ENCODE results near the gene FAM162A. TPM values are rescaled to one million over a fixed set of nuclear protein-coding genes. Genes with fewer than 3 reads are reported as not detected.

The FAM162A gene
- total and polyA plus RNA-seq, 4 donors = 16.6 to 160 (median 29.6) TPM

DNA sequence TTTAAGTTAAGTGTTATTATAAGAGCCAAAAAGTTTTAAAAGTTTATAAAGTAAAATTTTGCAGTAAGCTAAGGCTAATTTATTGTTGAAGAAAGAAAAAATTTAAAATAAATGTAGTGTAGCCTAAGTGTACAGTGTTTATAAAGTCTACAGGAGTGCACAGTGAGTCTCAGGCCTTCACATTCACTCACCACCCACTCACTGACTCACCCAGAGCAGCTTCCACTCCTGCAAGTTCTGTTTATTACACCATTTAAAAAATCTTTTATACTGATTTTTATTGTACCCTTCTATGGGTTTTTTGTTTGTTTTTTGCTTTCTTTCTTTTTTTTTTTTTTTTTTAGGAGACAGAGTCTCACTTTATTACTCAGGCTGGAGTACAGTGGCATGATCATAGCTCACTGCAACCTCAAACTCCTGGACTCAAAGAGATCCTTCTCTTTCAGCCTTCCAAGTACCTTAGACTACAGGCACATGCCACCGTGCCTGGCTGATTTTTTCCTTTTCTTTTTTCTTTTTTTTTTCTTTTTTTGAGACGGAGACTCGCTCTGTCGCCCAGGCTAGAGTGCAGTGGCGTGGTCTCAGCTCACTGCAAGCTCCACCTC, 33.1 kb upstream of the FAM162A start (continued):
- TF ChIP-seq, protein P1, sequence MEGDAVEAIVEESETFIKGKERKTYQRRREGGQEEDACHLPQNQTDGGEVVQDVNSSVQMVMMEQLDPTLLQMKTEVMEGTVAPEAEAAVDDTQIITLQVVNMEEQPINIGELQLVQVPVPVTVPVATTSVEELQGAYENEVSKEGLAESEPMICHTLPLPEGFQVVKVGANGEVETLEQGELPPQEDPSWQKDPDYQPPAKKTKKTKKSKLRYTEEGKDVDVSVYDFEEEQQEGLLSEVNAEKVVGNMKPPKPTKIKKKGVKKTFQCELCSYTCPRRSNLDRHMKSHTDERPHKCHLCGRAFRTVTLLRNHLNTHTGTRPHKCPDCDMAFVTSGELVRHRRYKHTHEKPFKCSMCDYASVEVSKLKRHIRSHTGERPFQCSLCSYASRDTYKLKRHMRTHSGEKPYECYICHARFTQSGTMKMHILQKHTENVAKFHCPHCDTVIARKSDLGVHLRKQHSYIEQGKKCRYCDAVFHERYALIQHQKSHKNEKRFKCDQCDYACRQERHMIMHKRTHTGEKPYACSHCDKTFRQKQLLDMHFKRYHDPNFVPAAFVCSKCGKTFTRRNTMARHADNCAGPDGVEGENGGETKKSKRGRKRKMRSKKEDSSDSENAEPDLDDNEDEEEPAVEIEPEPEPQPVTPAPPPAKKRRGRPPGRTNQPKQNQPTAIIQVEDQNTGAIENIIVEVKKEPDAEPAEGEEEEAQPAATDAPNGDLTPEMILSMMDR (IDR thresholded peaks at IDR 0.05; ENCODE audit: low read depth, low read length, missing input control) = no peak
- no peak for TF ChIP-seq RAD21 (IDR thresholded peaks at IDR 0.05)
- TF ChIP-seq FOXA2 (IDR thresholded peaks at IDR 0.05) = no peak
- no peak for TF ChIP-seq HNF4A (conservative IDR thresholded peaks at IDR 0.05)
- TF ChIP-seq, protein P2, sequence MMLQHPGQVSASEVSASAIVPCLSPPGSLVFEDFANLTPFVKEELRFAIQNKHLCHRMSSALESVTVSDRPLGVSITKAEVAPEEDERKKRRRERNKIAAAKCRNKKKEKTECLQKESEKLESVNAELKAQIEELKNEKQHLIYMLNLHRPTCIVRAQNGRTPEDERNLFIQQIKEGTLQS (IDR thresholded peaks at IDR 0.05) = no peak
- TF ChIP-seq YY1 (IDR thresholded peaks at IDR 0.05) = no peak
- TF ChIP-seq JUND (IDR thresholded peaks at IDR 0.05) = no peak
- no peak for TF ChIP-seq EGR1 (IDR thresholded peaks at IDR 0.05; ENCODE audit: low read depth in 2 of 2)

DNA sequence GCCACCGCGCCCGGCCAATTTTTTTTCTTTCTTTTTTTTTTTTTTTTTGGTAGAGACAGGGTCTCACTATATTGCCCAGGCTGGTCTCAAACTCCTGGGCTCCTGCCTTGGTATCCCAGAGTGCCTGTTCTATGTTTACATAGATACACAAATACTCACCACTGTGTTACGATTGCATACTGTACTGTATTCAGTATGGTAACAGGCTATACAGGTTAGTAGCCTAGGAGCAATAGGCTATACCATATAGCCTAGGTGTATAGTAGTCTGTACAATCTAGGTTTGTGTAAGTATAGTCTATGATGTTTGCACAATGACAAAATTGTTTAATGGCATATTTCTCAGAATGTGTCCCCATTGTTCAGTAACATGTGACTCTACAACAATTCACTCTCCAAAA, 32.4 kb upstream of the FAM162A start:
- H3K9me3 ChIP-seq (ENCODE audit: control insufficient read depth in 4 of 4, low read length in 3 of 4) = no peaks in the 10 kb centered on the region
- peaks cover 0 to 10% (median 5%) of the 10 kb centered on the region in 4 donors for H3K4me1 ChIP-seq (ENCODE audit: control insufficient read depth in 4 of 4, insufficient read depth in 4 of 4, low read length in 3 of 4)
- H3K9ac ChIP-seq (ENCODE audit: low read depth in 1 of 2, low read length in 2 of 2) = no peak overlapping the region
- no peaks in the 10 kb centered on the region for H3K27me3 ChIP-seq (ENCODE audit: control insufficient read depth in 4 of 4, insufficient read depth in 4 of 4, low read length in 3 of 4)
- TF ChIP-seq HNF4A (conservative IDR thresholded peaks at IDR 0.05) = no peak
- no peak for TF ChIP-seq TAF1 (conservative IDR thresholded peaks at IDR 0.05)
- TF ChIP-seq EGR1 (IDR thresholded peaks at IDR 0.05; ENCODE audit: low read depth in 2 of 2) = no peak
- no peak for TF ChIP-seq YY1 (IDR thresholded peaks at IDR 0.05)
- no peak for TF ChIP-seq RXRA (IDR thresholded peaks at IDR 0.05)
- no peak for TF ChIP-seq FOXA1 (IDR thresholded peaks at IDR 0.05)
- TF ChIP-seq, protein P3, sequence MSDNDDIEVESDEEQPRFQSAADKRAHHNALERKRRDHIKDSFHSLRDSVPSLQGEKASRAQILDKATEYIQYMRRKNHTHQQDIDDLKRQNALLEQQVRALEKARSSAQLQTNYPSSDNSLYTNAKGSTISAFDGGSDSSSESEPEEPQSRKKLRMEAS (IDR thresholded peaks at IDR 0.05) = no peak
- no peak for TF ChIP-seq NR2F2 (IDR thresholded peaks at IDR 0.05)
- TF ChIP-seq JUND (IDR thresholded peaks at IDR 0.05) = no peak
- TF ChIP-seq FOXA2 (IDR thresholded peaks at IDR 0.05) = no peak
- no peaks in the 10 kb centered on the region for H3K36me3 ChIP-seq (ENCODE audit: control insufficient read depth in 4 of 4, insufficient read depth in 3 of 4, low read depth in 1 of 4, low read length in 3 of 4)
- no peak for DNase-seq (ENCODE audit: low spot score)
- H3K4me3 ChIP-seq (ENCODE audit: low read depth in 1 of 3, low read length in 3 of 3) = no peak overlapping the region
- 88% methylated on average over 4 of the region's 4 CpGs for WGBS
- no peak overlapping the region for H3K27ac ChIP-seq (ENCODE audit: low read depth in 1 of 2, low read length in 2 of 2)

DNA sequence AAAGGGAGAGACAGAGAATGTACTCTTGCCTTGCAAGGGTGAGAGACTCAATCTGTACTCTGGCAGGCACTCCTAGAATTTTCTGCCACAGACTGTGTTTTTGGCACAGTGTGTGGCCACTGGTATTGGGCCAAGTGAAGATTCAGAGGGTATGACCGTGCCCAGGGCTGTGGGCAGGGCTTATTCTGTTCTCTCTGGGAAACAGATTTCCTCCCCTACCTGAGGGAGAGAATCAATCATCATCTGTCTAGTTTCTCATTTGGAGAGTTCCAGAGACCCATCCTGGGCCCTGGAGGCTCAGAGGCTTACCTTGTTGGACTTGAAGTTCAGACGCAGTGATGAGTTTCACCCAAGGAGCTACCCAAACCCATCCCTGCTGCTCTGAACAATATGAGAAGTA, 30.8 kb upstream of the FAM162A start:
- Histone ChIP-seq H3K27ac (ENCODE audit: low read depth in 1 of 2, low read length in 2 of 2) (peak overlapping the region; percentile 5 to 41), H3K4me1 (ENCODE audit: control insufficient read depth in 4 of 4, insufficient read depth in 4 of 4, low read length in 3 of 4) (peaks cover 0 to 10% (median 5%) of the 10 kb centered on the region in 4 donors), H3K9ac (ENCODE audit: low read depth in 1 of 2, low read length in 2 of 2) (no peak overlapping the region), H3K9me3 (ENCODE audit: control insufficient read depth in 4 of 4, low read length in 3 of 4) (no peaks in the 10 kb centered on the region), H3K4me3 (ENCODE audit: low read depth in 1 of 3, low read length in 3 of 3) (no peak overlapping the region), H3K27me3 (ENCODE audit: control insufficient read depth in 4 of 4, insufficient read depth in 4 of 4, low read length in 3 of 4) (no peaks in the 10 kb centered on the region), H3K36me3 (ENCODE audit: control insufficient read depth in 4 of 4, insufficient read depth in 3 of 4, low read depth in 1 of 4, low read length in 3 of 4) (peaks cover 0 to 4% (median 1%) of the 10 kb centered on the region in 4 donors)
- WGBS = 57% methylated on average over 2 of the region's 2 CpGs
- DNase-seq (ENCODE audit: low spot score) = no peak
- TF ChIP-seq, protein P2 (IDR thresholded peaks at IDR 0.05) = no peak
- TF ChIP-seq TAF1 (conservative IDR thresholded peaks at IDR 0.05) (no peak), RAD21 (IDR thresholded peaks at IDR 0.05) (peak in 1 of 2 donors; percentile 12), YY1 (IDR thresholded peaks at IDR 0.05) (no peak), EGR1 (IDR thresholded peaks at IDR 0.05; ENCODE audit: low read depth in 2 of 2) (no peak), SP1 (IDR thresholded peaks at IDR 0.05) (no peak), NR2F2 (IDR thresholded peaks at IDR 0.05) (no peak), RXRA (IDR thresholded peaks at IDR 0.05) (peak in 1 of 2 donors; percentile 22), GABPA (IDR thresholded peaks at IDR 0.05 in 1 of 2, conservative IDR thresholded peaks at IDR 0.05 in 1 of 2) (no peak), HNF4G (IDR thresholded peaks at IDR 0.05) (no peak), JUND (IDR thresholded peaks at IDR 0.05) (no peak)
- TF ChIP-seq, protein P4, sequence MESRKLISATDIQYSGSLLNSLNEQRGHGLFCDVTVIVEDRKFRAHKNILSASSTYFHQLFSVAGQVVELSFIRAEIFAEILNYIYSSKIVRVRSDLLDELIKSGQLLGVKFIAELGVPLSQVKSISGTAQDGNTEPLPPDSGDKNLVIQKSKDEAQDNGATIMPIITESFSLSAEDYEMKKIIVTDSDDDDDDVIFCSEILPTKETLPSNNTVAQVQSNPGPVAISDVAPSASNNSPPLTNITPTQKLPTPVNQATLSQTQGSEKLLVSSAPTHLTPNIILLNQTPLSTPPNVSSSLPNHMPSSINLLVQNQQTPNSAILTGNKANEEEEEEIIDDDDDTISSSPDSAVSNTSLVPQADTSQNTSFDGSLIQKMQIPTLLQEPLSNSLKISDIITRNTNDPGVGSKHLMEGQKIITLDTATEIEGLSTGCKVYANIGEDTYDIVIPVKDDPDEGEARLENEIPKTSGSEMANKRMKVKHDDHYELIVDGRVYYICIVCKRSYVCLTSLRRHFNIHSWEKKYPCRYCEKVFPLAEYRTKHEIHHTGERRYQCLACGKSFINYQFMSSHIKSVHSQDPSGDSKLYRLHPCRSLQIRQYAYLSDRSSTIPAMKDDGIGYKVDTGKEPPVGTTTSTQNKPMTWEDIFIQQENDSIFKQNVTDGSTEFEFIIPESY (IDR thresholded peaks at IDR 0.05) = no peak
- TF ChIP-seq, protein P1 (IDR thresholded peaks at IDR 0.05; ENCODE audit: low read depth, low read length, missing input control) = no peak
- TF ChIP-seq, protein P3 (IDR thresholded peaks at IDR 0.05) = no peak
- TF ChIP-seq, protein P5, sequence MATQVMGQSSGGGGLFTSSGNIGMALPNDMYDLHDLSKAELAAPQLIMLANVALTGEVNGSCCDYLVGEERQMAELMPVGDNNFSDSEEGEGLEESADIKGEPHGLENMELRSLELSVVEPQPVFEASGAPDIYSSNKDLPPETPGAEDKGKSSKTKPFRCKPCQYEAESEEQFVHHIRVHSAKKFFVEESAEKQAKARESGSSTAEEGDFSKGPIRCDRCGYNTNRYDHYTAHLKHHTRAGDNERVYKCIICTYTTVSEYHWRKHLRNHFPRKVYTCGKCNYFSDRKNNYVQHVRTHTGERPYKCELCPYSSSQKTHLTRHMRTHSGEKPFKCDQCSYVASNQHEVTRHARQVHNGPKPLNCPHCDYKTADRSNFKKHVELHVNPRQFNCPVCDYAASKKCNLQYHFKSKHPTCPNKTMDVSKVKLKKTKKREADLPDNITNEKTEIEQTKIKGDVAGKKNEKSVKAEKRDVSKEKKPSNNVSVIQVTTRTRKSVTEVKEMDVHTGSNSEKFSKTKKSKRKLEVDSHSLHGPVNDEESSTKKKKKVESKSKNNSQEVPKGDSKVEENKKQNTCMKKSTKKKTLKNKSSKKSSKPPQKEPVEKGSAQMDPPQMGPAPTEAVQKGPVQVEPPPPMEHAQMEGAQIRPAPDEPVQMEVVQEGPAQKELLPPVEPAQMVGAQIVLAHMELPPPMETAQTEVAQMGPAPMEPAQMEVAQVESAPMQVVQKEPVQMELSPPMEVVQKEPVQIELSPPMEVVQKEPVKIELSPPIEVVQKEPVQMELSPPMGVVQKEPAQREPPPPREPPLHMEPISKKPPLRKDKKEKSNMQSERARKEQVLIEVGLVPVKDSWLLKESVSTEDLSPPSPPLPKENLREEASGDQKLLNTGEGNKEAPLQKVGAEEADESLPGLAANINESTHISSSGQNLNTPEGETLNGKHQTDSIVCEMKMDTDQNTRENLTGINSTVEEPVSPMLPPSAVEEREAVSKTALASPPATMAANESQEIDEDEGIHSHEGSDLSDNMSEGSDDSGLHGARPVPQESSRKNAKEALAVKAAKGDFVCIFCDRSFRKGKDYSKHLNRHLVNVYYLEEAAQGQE (IDR thresholded peaks at IDR 0.05) = peak; percentile 15

All from liver (tissue), 9 donors.